GM23338 (cell line): ENCODE data around the gene UEVLD. TPM values are rescaled to one million over a fixed set of nuclear protein-coding genes. Genes with fewer than 3 reads are reported as not detected.

Experiments
- ATAC-seq: fragments of 200-7000 bp; cut with Tn5 transposase; 3 replicates; pipeline ENCODE4 v1.9.1; 2020
- DNase-seq: peaks from one replicate; pipeline ENCODE4 v3.0.0-alpha.2; 2015; ENCODE audit warnings: low spot score
- H2AFZ ChIP-seq: fragments of 200-600 bp; sonication (generic); 2 replicates; pipeline ENCODE4 v1.8.0; 2016; ENCODE audit warnings: antibody characterized with exemption, mild to moderate bottlenecking, moderate library complexity
- H3F3A ChIP-seq: fragments of 200-600 bp; sonication (generic); replicated peaks from 2 replicates; pipeline ENCODE4 v1.8.0; 2017; ENCODE audit warnings: antibody characterized with exemption, mixed run types, low read depth
- H3K27ac ChIP-seq: fragments of 200-600 bp; sonication (generic); 2 replicates; pipeline ENCODE4 v1.6.1; 2016; ENCODE audit warnings: low read depth
- H3K27me3 ChIP-seq: fragments of 200-600 bp; sonication (generic); 2 replicates; pipeline ENCODE4 v1.8.0; 2016; ENCODE audit warnings: mild to moderate bottlenecking, mixed run types, moderate library complexity; ENCODE audit not compliant: insufficient read depth
- H3K36me3 ChIP-seq: fragments of 200-600 bp; sonication (generic); 2 replicates; pipeline ENCODE4 v1.8.0; 2016; ENCODE audit warnings: mild to moderate bottlenecking; ENCODE audit not compliant: insufficient read depth
- H3K4me1 ChIP-seq: fragments of 200-600 bp; sonication (generic); 2 replicates; pipeline ENCODE4 v1.8.0; 2016; ENCODE audit warnings: mild to moderate bottlenecking, moderate library complexity; ENCODE audit not compliant: insufficient read depth
- H3K4me2 ChIP-seq: fragments of 200-600 bp; sonication (generic); 2 replicates; pipeline ENCODE4 v1.7.1; 2017; ENCODE audit warnings: mixed run types
- H3K4me3 ChIP-seq: fragments of 200-600 bp; sonication (generic); 2 replicates; pipeline ENCODE4 v1.6.1; 2016; ENCODE audit warnings: mixed run types
- H3K79me2 ChIP-seq: fragments of 200-600 bp; sonication (generic); replicated peaks from 2 replicates; pipeline ENCODE4 v1.8.0; 2017; ENCODE audit warnings: mild to moderate bottlenecking; ENCODE audit not compliant: insufficient read depth
- H3K9me2 ChIP-seq: fragments of 200-600 bp; sonication (generic); 2 replicates; pipeline ENCODE4 v1.8.0; 2017; ENCODE audit not compliant: insufficient read depth
- H4K20me1 ChIP-seq: fragments of 200-600 bp; sonication (generic); replicated peaks from 2 replicates; pipeline ENCODE4 v1.8.0; 2017; ENCODE audit warnings: mild to moderate bottlenecking; ENCODE audit not compliant: insufficient read depth
- H3K27ac Mint-ChIP-seq: 2 replicates; pipeline ENCODE4 v1.8.0; 2020; ENCODE audit warnings: inconsistent platforms, mild to moderate bottlenecking, moderate library complexity, mixed read lengths
- H3K27me3 Mint-ChIP-seq: 3 replicates; pipeline ENCODE4 v1.8.0; 2022; ENCODE audit warnings: low read depth, mild to moderate bottlenecking, moderate library complexity, mixed read lengths, inconsistent platforms; ENCODE audit not compliant: insufficient read depth, poor library complexity
- H3K36me3 Mint-ChIP-seq: 3 replicates; pipeline ENCODE4 v1.8.0; 2021; ENCODE audit warnings: low read depth, mild to moderate bottlenecking, inconsistent platforms, moderate library complexity, mixed read lengths
- H3K4me1 Mint-ChIP-seq: 3 replicates; pipeline ENCODE4 v1.8.0; 2020; ENCODE audit warnings: mild to moderate bottlenecking, inconsistent platforms, mixed read lengths
- H3K4me3 Mint-ChIP-seq: 3 replicates; pipeline ENCODE4 v1.8.0; 2021; ENCODE audit warnings: moderate library complexity, mild to moderate bottlenecking, inconsistent platforms, mixed read lengths
- H3K9me3 Mint-ChIP-seq: 3 replicates; pipeline ENCODE4 v1.8.0; 2020; ENCODE audit warnings: moderate library complexity, mild to moderate bottlenecking, inconsistent platforms, mixed read lengths
- CREB1 ChIP-seq: fragments of 250-450 bp; sonication (Bioruptor Pico); IDR thresholded peaks from 2 replicates; pipeline ENCODE4 v1.5.0; 2020; ENCODE audit warnings: low read depth, mild to moderate bottlenecking, moderate library complexity
- EZH2 ChIP-seq: fragments of 200-600 bp; sonication (generic); IDR thresholded peaks from one replicate; pipeline ENCODE4 v1.8.0; 2017; ENCODE audit warnings: antibody characterized with exemption, mild to moderate bottlenecking, low read depth; ENCODE audit not compliant: unreplicated experiment
- EZH2phosphoT487 ChIP-seq: fragments of 200-600 bp; sonication (generic); IDR thresholded peaks from one replicate; pipeline ENCODE4 v1.8.1; 2018; ENCODE audit warnings: antibody characterized with exemption; ENCODE audit not compliant: unreplicated experiment
- JUNB ChIP-seq: IDR thresholded peaks from one replicate; pipeline ENCODE4 v1.6.1; 2016; ENCODE audit warnings: antibody characterized with exemption; ENCODE audit not compliant: unreplicated experiment
- NANOG ChIP-seq: IDR thresholded peaks from 2 replicates; pipeline ENCODE4 v1.6.1; 2016; ENCODE audit warnings: antibody characterized with exemption, borderline replicate concordance
- POLR2AphosphoS5 ChIP-seq: IDR thresholded peaks from 2 replicates; pipeline ENCODE4 v1.6.1; 2016; ENCODE audit warnings: antibody characterized with exemption, low read depth
- STAT1 ChIP-seq: IDR thresholded peaks from one replicate; pipeline ENCODE4 v1.6.1; 2016; ENCODE audit warnings: antibody characterized with exemption; ENCODE audit not compliant: unreplicated experiment
- ZNF114 ChIP-seq: fragments of 250-450 bp; sonication (Bioruptor Pico); IDR thresholded peaks from 2 replicates; pipeline ENCODE4 v1.5.0; 2020; ENCODE audit warnings: mild to moderate bottlenecking, moderate library complexity
- ZNF331 ChIP-seq: fragments of 250-450 bp; sonication (Bioruptor Pico); IDR thresholded peaks from 2 replicates; pipeline ENCODE4 v1.5.0; 2020; ENCODE audit warnings: low read depth, mild to moderate bottlenecking, moderate library complexity
- polyA plus RNA-seq: library from polyadenylated mRNA; unstranded; fragments of >200 nt; fragmentation: Nextera tagmentation; extraction: Ambion mirVana; gene quantifications from 2 replicates; pipeline ENCODE4 v1.2.1, GENCODE V29; 2016
- total RNA-seq: library from RNA; depleted of rRNA; stranded (reverse); fragments of >200 nt; shearing (Covaris generic); gene quantifications from 2 replicates; pipeline ENCODE4 v1.2.3, GENCODE V29; 2014
- TF ChIP-seq, protein P1 (sequence below): IDR thresholded peaks from one replicate; pipeline ENCODE4 v1.6.1; 2018; ENCODE audit warnings: antibody characterized with exemption; ENCODE audit not compliant: unreplicated experiment
- TF ChIP-seq, protein P2 (sequence below): IDR thresholded peaks from 2 replicates; pipeline ENCODE4 v1.6.1; 2016; ENCODE audit warnings: antibody characterized with exemption
- TF ChIP-seq, protein P3 (sequence below): fragments of 250-450 bp; sonication (Bioruptor Pico); IDR thresholded peaks from 2 replicates; pipeline ENCODE4 v1.5.0; 2020; ENCODE audit warnings: mild to moderate bottlenecking, moderate library complexity
- TF ChIP-seq, protein P4 (sequence below), 2 experiments: fragments of 200-600 bp in 1 of 2; sonication (generic) in 1 of 2; conservative IDR thresholded peaks; 2 replicates each; pipeline versions ENCODE4 v1.5.1 to v1.6.1; 2016 to 2017; ENCODE audit warnings: antibody characterized with exemption in 2 of 2, low read depth in 2 of 2, mild to moderate bottlenecking in 2 of 2, moderate library complexity in 1 of 2

The UEVLD gene
- total and polyA plus RNA-seq, 2 experiments from 2014 or later, result 10.2 to 11.8 TPM

DNA sequence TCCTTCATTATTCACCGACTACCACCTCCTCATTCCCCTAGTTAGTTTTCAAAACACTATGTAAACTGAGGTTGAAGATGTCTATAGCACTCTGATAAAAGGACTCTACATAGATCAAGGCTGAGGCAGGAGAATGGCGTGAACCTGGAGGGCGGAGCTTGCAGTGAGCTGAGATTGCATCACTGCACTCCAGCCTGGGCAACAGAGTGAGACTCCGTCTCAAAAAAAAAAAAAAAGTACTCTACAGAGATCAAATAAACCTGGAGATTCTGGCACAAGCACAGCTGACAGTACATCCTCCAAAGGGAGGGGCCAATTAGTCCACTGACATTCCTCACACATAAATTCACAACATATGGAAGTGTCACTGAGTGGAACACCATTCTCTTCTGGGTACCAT is 92.8 kb downstream of the UEVLD start (continued):
- TF ChIP-seq EZH2, result no peak
- no peak for TF ChIP-seq ZNF114 (CRISPR knock-in tag)
- no peak for TF ChIP-seq CREB1 (CRISPR knock-in tag)
- TF ChIP-seq STAT1, result no peak
- TF ChIP-seq EZH2phosphoT487, result no peak

DNA sequence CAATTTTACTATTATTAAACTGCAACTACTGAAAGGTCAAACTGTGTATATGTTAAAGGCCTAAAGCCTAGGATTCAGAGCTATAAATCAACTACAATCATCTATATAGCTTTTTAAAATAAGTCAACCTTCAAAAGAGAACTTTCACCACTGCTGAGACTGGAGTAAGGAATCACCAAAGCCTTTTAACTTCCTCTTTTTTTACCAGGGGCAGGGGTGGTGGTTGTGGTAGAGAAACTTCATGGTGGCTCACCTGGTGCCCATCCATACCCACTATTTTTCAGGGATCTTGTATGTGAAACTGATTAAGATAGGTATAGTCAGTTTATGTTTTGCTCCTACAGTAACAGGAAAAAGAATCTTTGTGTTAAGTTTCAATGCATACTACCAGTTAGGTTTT is 93.3 kb downstream of the UEVLD start:
- ATAC-seq, result no peak
- Histone ChIP-seq H3K79me2 (no peaks in the 10 kb centered on the region), H3F3A (no peaks in the 10 kb centered on the region), H3K9me2 (no peaks in the 10 kb centered on the region), H3K27me3 (no peaks in the 10 kb centered on the region), H3K4me2 (no peak overlapping the region), H4K20me1 (peaks cover 8% of the 10 kb centered on the region), H2AFZ (no peak overlapping the region), H3K4me1 (no peaks in the 10 kb centered on the region; the same call in 1 of the 2 replicates), H3K36me3 (peaks cover 14% of the 10 kb centered on the region; the same call in 1 of the 2 replicates), H3K4me3 (no peak overlapping the region), H3K27ac (no peak overlapping the region)
- TF ChIP-seq, protein P1, sequence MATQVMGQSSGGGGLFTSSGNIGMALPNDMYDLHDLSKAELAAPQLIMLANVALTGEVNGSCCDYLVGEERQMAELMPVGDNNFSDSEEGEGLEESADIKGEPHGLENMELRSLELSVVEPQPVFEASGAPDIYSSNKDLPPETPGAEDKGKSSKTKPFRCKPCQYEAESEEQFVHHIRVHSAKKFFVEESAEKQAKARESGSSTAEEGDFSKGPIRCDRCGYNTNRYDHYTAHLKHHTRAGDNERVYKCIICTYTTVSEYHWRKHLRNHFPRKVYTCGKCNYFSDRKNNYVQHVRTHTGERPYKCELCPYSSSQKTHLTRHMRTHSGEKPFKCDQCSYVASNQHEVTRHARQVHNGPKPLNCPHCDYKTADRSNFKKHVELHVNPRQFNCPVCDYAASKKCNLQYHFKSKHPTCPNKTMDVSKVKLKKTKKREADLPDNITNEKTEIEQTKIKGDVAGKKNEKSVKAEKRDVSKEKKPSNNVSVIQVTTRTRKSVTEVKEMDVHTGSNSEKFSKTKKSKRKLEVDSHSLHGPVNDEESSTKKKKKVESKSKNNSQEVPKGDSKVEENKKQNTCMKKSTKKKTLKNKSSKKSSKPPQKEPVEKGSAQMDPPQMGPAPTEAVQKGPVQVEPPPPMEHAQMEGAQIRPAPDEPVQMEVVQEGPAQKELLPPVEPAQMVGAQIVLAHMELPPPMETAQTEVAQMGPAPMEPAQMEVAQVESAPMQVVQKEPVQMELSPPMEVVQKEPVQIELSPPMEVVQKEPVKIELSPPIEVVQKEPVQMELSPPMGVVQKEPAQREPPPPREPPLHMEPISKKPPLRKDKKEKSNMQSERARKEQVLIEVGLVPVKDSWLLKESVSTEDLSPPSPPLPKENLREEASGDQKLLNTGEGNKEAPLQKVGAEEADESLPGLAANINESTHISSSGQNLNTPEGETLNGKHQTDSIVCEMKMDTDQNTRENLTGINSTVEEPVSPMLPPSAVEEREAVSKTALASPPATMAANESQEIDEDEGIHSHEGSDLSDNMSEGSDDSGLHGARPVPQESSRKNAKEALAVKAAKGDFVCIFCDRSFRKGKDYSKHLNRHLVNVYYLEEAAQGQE, result no peak
- TF ChIP-seq POLR2AphosphoS5 (no peak), EZH2 (no peak), NANOG (no peak), JUNB (no peak), CREB1 (CRISPR knock-in tag) (no peak), ZNF114 (CRISPR knock-in tag) (no peak), EZH2phosphoT487 (no peak), ZNF331 (CRISPR knock-in tag) (no peak), STAT1 (no peak)
- TF ChIP-seq, protein P2, sequence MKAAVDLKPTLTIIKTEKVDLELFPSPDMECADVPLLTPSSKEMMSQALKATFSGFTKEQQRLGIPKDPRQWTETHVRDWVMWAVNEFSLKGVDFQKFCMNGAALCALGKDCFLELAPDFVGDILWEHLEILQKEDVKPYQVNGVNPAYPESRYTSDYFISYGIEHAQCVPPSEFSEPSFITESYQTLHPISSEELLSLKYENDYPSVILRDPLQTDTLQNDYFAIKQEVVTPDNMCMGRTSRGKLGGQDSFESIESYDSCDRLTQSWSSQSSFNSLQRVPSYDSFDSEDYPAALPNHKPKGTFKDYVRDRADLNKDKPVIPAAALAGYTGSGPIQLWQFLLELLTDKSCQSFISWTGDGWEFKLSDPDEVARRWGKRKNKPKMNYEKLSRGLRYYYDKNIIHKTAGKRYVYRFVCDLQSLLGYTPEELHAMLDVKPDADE, result no peak
- TF ChIP-seq, protein P3, sequence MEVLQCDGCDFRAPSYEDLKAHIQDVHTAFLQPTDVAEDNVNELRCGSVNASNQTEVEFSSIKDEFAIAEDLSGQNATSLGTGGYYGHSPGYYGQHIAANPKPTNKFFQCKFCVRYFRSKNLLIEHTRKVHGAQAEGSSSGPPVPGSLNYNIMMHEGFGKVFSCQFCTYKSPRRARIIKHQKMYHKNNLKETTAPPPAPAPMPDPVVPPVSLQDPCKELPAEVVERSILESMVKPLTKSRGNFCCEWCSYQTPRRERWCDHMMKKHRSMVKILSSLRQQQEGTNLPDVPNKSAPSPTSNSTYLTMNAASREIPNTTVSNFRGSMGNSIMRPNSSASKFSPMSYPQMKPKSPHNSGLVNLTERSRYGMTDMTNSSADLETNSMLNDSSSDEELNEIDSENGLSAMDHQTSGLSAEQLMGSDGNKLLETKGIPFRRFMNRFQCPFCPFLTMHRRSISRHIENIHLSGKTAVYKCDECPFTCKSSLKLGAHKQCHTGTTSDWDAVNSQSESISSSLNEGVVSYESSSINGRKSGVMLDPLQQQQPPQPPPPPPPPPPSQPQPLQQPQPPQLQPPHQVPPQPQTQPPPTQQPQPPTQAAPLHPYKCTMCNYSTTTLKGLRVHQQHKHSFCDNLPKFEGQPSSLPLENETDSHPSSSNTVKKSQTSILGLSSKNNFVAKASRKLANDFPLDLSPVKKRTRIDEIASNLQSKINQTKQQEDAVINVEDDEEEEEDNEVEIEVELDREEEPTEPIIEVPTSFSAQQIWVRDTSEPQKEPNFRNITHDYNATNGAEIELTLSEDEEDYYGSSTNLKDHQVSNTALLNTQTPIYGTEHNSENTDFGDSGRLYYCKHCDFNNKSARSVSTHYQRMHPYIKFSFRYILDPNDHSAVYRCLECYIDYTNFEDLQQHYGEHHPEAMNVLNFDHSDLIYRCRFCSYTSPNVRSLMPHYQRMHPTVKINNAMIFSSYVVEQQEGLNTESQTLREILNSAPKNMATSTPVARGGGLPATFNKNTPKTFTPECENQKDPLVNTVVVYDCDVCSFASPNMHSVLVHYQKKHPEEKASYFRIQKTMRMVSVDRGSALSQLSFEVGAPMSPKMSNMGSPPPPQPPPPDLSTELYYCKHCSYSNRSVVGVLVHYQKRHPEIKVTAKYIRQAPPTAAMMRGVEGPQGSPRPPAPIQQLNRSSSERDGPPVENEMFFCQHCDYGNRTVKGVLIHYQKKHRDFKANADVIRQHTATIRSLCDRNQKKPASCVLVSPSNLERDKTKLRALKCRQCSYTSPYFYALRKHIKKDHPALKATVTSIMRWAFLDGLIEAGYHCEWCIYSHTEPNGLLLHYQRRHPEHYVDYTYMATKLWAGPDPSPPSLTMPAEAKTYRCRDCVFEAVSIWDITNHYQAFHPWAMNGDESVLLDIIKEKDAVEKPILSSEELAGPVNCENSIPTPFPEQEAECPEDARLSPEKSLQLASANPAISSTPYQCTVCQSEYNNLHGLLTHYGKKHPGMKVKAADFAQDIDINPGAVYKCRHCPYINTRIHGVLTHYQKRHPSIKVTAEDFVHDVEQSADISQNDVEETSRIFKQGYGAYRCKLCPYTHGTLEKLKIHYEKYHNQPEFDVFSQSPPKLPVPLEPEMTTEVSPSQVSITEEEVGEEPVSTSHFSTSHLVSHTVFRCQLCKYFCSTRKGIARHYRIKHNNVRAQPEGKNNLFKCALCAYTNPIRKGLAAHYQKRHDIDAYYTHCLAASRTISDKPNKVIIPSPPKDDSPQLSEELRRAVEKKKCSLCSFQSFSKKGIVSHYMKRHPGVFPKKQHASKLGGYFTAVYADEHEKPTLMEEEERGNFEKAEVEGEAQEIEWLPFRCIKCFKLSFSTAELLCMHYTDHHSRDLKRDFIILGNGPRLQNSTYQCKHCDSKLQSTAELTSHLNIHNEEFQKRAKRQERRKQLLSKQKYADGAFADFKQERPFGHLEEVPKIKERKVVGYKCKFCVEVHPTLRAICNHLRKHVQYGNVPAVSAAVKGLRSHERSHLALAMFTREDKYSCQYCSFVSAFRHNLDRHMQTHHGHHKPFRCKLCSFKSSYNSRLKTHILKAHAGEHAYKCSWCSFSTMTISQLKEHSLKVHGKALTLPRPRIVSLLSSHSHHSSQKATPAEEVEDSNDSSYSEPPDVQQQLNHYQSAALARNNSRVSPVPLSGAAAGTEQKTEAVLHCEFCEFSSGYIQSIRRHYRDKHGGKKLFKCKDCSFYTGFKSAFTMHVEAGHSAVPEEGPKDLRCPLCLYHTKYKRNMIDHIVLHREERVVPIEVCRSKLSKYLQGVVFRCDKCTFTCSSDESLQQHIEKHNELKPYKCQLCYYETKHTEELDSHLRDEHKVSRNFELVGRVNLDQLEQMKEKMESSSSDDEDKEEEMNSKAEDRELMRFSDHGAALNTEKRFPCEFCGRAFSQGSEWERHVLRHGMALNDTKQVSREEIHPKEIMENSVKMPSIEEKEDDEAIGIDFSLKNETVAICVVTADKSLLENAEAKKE (CRISPR knock-in tag), result no peak
- TF ChIP-seq, protein P4, sequence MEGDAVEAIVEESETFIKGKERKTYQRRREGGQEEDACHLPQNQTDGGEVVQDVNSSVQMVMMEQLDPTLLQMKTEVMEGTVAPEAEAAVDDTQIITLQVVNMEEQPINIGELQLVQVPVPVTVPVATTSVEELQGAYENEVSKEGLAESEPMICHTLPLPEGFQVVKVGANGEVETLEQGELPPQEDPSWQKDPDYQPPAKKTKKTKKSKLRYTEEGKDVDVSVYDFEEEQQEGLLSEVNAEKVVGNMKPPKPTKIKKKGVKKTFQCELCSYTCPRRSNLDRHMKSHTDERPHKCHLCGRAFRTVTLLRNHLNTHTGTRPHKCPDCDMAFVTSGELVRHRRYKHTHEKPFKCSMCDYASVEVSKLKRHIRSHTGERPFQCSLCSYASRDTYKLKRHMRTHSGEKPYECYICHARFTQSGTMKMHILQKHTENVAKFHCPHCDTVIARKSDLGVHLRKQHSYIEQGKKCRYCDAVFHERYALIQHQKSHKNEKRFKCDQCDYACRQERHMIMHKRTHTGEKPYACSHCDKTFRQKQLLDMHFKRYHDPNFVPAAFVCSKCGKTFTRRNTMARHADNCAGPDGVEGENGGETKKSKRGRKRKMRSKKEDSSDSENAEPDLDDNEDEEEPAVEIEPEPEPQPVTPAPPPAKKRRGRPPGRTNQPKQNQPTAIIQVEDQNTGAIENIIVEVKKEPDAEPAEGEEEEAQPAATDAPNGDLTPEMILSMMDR (conservative IDR thresholded peaks at IDR 0.05; ENCODE audit: low read depth in 2 of 2), result no peak
- H3K27me3 Mint-ChIP-seq, result no peaks in the 10 kb centered on the region
- no peak for DNase-seq
- no peaks in the 10 kb centered on the region for H3K4me1 Mint-ChIP-seq
- H3K9me3 Mint-ChIP-seq, result no peaks in the 10 kb centered on the region
- H3K27ac Mint-ChIP-seq, result 0 out of 2 replicates have a peak overlapping the region, but pooled peaks have one; percentile 22
- peaks cover 22% of the 10 kb centered on the region; the same call in 2 of the 3 replicates for H3K36me3 Mint-ChIP-seq
- no peak overlapping the region for H3K4me3 Mint-ChIP-seq
